ENCODE measurements around the gene RABGGTB. TPM values are rescaled to one million over a fixed set of nuclear protein-coding genes. Genes with fewer than 3 reads are reported as not detected.
A peak's percentile ranks its signal among the peaks of the same experiment; 100 is the strongest.
"Not testable (repeated sequence)": the region's sequence is repeated elsewhere in the genome, so short reads cannot be mapped to it uniquely, and the experiment has no call there.

The RABGGTB gene
- 100 to 1,000 TPM; 108 to 113 TPM for total RNA-seq
- polyA plus RNA-seq (2013, experiment 1 of 2) = 68.9 TPM
- polyA plus RNA-seq (2013, experiment 2 of 2) = 72.5 TPM
- long read RNA-seq, experiment 1, partial matches to known transcripts = 7 of 38 reads
- long read RNA-seq, experiment 1, other reads (novel, unspliced or antisense) = 31 of 38 reads
- long read RNA-seq, experiment 2, transcript RABGGTB-201 (9 exons, 1,496 nt) = major isoform, 20 of 47 reads
- long read RNA-seq, experiment 2, partial matches to known transcripts = 11 of 47 reads
- long read RNA-seq, experiment 2, other reads (novel, unspliced or antisense) = 16 of 47 reads
- long read RNA-seq, experiment 3, transcript RABGGTB-201 (9 exons, 1,496 nt) = major isoform, 109 of 193 reads
- long read RNA-seq, experiment 3, partial matches to known transcripts = 11 of 193 reads
- long read RNA-seq, experiment 3, other reads (novel, unspliced or antisense) = 70 of 193 reads
- long read RNA-seq, experiment 4, transcript RABGGTB-201 (9 exons, 1,496 nt) = major isoform, 157 of 235 reads
- long read RNA-seq, experiment 4, partial matches to known transcripts = 28 of 235 reads
- long read RNA-seq, experiment 4, other reads (novel, unspliced or antisense) = 48 of 235 reads

DNA sequence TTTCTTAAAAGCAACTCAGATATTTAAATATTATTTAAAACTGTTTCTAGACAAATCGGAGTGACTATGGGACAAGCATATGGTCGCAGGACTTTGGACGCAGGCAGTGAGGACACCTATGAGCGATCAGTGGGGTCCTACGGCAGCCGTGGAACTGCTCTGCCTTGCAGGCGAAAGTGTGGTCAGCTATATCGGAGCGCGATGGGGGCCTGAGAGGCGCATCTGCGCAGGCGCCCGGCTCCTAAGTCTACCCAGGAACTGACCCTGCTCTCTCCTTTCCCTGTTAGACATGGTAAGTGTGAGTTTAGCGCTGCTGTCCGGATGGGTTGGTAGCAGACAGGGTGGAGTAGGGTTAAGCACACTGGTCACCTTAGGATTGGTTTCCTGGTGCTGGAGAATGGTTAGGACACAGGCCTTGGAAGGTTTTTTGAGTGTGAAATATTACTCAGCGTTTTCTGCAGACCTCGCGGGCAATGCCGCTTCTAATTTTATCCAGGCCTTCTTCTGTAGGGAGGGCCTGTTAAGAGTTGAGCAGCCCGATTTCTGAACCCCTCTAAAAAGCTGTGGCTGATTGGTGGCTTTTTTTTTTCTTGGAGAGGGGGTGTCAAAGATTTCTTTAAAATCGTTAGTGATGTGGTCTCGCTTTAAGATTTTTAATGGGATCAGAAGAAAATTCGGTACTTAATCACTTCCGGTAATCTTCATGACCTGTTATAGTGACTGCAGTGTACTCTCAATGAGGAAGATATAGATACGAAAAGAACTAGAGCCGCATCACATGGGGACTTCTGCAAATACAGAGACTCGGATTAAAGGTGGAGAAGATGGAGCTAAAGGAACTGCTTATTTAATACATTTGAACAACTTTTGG, at the start of gene RABGGTB:
Gene RABGGTB, plus strand, starts transcription at position 274 of the 871 bp plus-strand sequence. Its CDS starts 16 bp downstream, at position 290.
- Mint-ChIP-seq H3K36me3 (ENCODE audit: low read depth) (peaks cover 38% of the 10 kb centered on the region), H3K4me1 (peaks cover 33% of the 10 kb centered on the region), H3K27me3 (ENCODE audit: insufficient read depth) (peaks cover 3% of the 10 kb centered on the region), H3K27ac (peak within 1 kb of the TSS; percentile 98), H3K9me3 (no peaks in the 10 kb centered on the region), H3K4me3 (peak within 1 kb of the TSS; percentile 99)
- WGBS, 2 experiments (ENCODE audit: insufficient coverage in 1 of 2, insufficient read length in 1 of 2) = 0% methylated on average over 16 to 28 of the region's 28 CpGs
- TF ChIP-seq, protein P1, sequence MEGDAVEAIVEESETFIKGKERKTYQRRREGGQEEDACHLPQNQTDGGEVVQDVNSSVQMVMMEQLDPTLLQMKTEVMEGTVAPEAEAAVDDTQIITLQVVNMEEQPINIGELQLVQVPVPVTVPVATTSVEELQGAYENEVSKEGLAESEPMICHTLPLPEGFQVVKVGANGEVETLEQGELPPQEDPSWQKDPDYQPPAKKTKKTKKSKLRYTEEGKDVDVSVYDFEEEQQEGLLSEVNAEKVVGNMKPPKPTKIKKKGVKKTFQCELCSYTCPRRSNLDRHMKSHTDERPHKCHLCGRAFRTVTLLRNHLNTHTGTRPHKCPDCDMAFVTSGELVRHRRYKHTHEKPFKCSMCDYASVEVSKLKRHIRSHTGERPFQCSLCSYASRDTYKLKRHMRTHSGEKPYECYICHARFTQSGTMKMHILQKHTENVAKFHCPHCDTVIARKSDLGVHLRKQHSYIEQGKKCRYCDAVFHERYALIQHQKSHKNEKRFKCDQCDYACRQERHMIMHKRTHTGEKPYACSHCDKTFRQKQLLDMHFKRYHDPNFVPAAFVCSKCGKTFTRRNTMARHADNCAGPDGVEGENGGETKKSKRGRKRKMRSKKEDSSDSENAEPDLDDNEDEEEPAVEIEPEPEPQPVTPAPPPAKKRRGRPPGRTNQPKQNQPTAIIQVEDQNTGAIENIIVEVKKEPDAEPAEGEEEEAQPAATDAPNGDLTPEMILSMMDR (conservative IDR thresholded peaks at IDR 0.05) = no peak
- H3K4me1 ChIP-seq (ENCODE audit: control insufficient read depth, insufficient read depth, low read length) = peaks cover 4% of the 10 kb centered on the region
- H3K9ac ChIP-seq (ENCODE audit: extremely low read depth, low read length, poor library complexity, severe bottlenecking) = peak within 1 kb of the TSS; percentile 86
- H3K4me3 ChIP-seq (ENCODE audit: low read length) = peak within 1 kb of the TSS; percentile 94
- H3K27me3 ChIP-seq (ENCODE audit: control insufficient read depth, insufficient read depth, low read length, poor library complexity, severe bottlenecking) = no peaks in the 10 kb centered on the region
- no peaks in the 10 kb centered on the region for H3K9me3 ChIP-seq (ENCODE audit: control insufficient read depth, low read length)
- peak; percentile 98 for DNase-seq
- peaks cover 41% of the 10 kb centered on the region for H3K36me3 ChIP-seq (ENCODE audit: control insufficient read depth, insufficient read depth, low read length)
- H3K27ac ChIP-seq (ENCODE audit: low read depth, low read length) = peak within 1 kb of the TSS; percentile 59

DNA sequence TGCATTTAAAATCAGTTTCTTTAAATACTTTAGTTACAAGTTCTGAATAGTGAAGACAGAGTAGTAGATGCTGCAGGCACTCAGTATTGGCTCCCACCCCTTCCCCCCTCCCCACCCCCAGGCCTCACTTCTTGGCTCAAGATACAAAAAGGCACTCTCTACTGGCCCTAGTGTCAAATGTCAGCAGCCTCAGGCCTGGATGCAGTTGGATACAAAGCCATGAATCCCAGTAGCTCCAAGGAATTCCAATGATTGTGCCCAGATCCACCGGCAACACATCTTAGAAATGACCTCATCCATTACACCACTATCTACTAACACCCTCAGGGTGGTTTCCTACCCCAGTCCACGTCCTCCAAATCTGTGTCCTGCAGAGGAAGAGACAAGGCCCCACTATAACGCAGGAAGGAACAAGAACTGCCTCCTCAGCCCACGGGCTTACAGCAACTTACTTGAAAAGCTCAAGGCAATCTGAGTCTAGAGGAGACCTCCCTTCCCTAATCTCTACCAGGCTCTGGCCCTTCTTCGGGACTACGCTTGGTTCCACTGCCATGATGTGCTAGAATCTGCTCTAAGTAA, 43.9 kb upstream of the RABGGTB start:
- peaks cover 59% of the 10 kb centered on the region for H3K36me3 ChIP-seq (ENCODE audit: control insufficient read depth, insufficient read depth, low read length)
- no peaks in the 10 kb centered on the region for H3K9me3 Mint-ChIP-seq
- no peaks in the 10 kb centered on the region for H3K4me1 Mint-ChIP-seq
- H3K27ac Mint-ChIP-seq = peak overlapping the region; percentile 70
- H3K4me3 ChIP-seq (ENCODE audit: low read length) = no peak overlapping the region
- no peaks in the 10 kb centered on the region for H3K27me3 Mint-ChIP-seq (ENCODE audit: insufficient read depth)
- H3K4me3 Mint-ChIP-seq = no peak overlapping the region
- no peak for DNase-seq
- TF ChIP-seq, protein P1 (conservative IDR thresholded peaks at IDR 0.05) = no peak
- H3K36me3 Mint-ChIP-seq (ENCODE audit: low read depth) = peaks cover 43% of the 10 kb centered on the region
- 91 to 100% methylated on average over 2 to 6 of the region's 6 CpGs for WGBS, 2 experiments (ENCODE audit: insufficient coverage in 1 of 2, insufficient read length in 1 of 2)
- H3K4me1 ChIP-seq (ENCODE audit: control insufficient read depth, insufficient read depth, low read length) = no peaks in the 10 kb centered on the region
- H3K9me3 ChIP-seq (ENCODE audit: control insufficient read depth, low read length) = no peaks in the 10 kb centered on the region
- no peak overlapping the region for H3K27ac ChIP-seq (ENCODE audit: low read depth, low read length)
- H3K27me3 ChIP-seq (ENCODE audit: control insufficient read depth, insufficient read depth, low read length, poor library complexity, severe bottlenecking) = no peaks in the 10 kb centered on the region
- no peak overlapping the region for H3K9ac ChIP-seq (ENCODE audit: extremely low read depth, low read length, poor library complexity, severe bottlenecking)

DNA sequence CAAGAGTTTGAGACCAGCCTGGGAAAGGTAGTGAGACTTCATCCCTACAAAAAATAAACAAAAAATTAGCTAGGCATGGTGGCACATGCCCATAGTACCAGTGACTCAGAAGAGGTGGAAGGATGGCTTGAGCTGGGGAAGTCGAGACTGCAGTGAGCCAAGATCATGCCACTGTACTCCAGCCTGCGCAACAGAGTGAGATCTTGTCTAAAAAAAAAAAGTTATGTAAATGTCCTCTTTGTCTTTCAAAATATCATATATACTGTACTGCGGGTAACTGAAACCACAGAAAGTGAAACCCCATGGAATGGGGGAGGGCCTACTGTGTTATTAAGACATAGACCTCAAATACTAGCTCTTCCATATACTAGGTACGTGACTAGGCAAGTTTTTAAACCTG, 40.8 kb upstream of the RABGGTB start:
- Mint-ChIP-seq H3K9me3 (no peaks in the 10 kb centered on the region), H3K4me3 (no peak overlapping the region), H3K27ac (no peak overlapping the region), H3K4me1 (no peaks in the 10 kb centered on the region), H3K36me3 (ENCODE audit: low read depth) (peaks cover 35% of the 10 kb centered on the region), H3K27me3 (ENCODE audit: insufficient read depth) (no peaks in the 10 kb centered on the region)
- TF ChIP-seq, protein P1 (conservative IDR thresholded peaks at IDR 0.05) = no peak
- Histone ChIP-seq H3K36me3 (ENCODE audit: control insufficient read depth, insufficient read depth, low read length) (peaks cover 57% of the 10 kb centered on the region), H3K9ac (ENCODE audit: extremely low read depth, low read length, poor library complexity, severe bottlenecking) (no peak overlapping the region), H3K4me3 (ENCODE audit: low read length) (no peak overlapping the region), H3K27ac (ENCODE audit: low read depth, low read length) (no peak overlapping the region), H3K4me1 (ENCODE audit: control insufficient read depth, insufficient read depth, low read length) (no peaks in the 10 kb centered on the region), H3K9me3 (ENCODE audit: control insufficient read depth, low read length) (no peaks in the 10 kb centered on the region), H3K27me3 (ENCODE audit: control insufficient read depth, insufficient read depth, low read length, poor library complexity, severe bottlenecking) (no peaks in the 10 kb centered on the region)
- no peak for DNase-seq
- 98 to 100% methylated on average over 1 to 3 of the region's 4 CpGs for WGBS, 2 experiments (ENCODE audit: insufficient coverage in 1 of 2, insufficient read length in 1 of 2)

DNA sequence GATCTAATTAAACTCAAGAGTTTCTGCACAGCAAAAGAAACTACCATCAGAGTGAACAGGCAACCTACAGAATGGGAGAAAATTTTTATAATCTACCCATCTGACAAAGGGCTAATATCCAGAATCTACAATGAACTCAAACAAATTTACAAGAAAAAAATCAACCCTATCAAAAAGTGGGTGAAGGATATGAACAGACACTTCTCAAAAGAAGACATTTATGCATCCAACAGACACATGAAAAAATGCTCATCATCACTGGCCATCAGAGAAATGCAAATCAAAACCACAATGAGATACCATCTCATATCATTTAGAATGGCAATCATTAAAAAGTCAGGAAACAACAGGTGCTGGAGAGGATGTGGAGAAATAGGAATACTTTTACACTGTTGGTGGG, 28.8 kb upstream of the RABGGTB start:
- H3K9me3 Mint-ChIP-seq = peaks cover 59% of the 10 kb centered on the region

More for the DNA sequence above, 28.8 kb upstream of the RABGGTB start:
- H3K9ac ChIP-seq (ENCODE audit: extremely low read depth, low read length, poor library complexity, severe bottlenecking); H3K4me1 Mint-ChIP-seq; DNase-seq; H3K27me3 Mint-ChIP-seq (ENCODE audit: insufficient read depth); H3K27ac Mint-ChIP-seq; H3K4me1 ChIP-seq (ENCODE audit: control insufficient read depth, insufficient read depth, low read length); H3K27me3 ChIP-seq (ENCODE audit: control insufficient read depth, insufficient read depth, low read length, poor library complexity, severe bottlenecking); H3K4me3 Mint-ChIP-seq; H3K27ac ChIP-seq (ENCODE audit: low read depth, low read length); H3K4me3 ChIP-seq (ENCODE audit: low read length): not testable (repeated sequence)
- peaks cover 73% of the 10 kb centered on the region for H3K36me3 Mint-ChIP-seq (ENCODE audit: low read depth)
- H3K9me3 ChIP-seq (ENCODE audit: control insufficient read depth, low read length) = peaks cover 56% of the 10 kb centered on the region
- H3K36me3 ChIP-seq (ENCODE audit: control insufficient read depth, insufficient read depth, low read length) = peaks cover 57% of the 10 kb centered on the region
